Caki2 (cell line): ENCODE results near the gene WDR82. TPM values are rescaled to one million over a fixed set of nuclear protein-coding genes. Genes with fewer than 3 reads are reported as not detected.
A peak's percentile ranks its signal among the peaks of the same experiment; 100 is the strongest.

ENCODE experiments used
- DNase-seq: peaks from one replicate; pipeline ENCODE4 v3.0.0-alpha.2; 2015; ENCODE audit warnings: low read depth
- in situ Hi-C: cut with HindIII; loops from 2 replicates; pipeline ENCODE4 v1.10.0; 2016; ENCODE audit warnings: low sequenced_read_pairs, low pct_unique_long_range_greater_than_20kb, mixed read lengths
- total RNA-seq: library from RNA; depleted of rRNA; stranded (reverse); fragments of >200 nt; shearing (Covaris generic); gene quantifications from 2 replicates; pipeline ENCODE4 v1.2.3, GENCODE V29; 2014; ENCODE audit warnings: low replicate concordance

WDR82 gene
- total RNA-seq, 1 experiment from 2014 or later: 35.1 TPM

DNA sequence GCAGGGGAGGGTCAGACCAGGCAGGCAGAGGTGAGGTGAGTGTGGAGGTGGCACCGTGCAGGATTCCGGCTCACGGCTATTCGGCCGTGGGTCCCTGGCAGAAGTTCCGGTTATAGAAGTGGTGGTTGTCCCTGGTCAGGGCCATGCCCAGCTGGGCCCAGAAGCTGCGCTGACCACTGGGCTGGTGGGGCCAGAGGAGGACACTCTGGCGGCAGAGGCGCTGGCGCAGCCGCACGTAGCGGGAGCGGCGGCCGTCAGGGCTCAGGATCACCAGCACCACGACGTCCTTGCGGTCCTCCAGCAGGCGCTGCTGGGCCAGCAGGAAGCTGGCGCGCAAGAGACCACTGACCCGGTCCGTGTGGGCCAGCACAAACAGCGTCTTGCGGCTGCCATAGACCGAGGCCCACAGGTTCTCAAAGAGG lies 57.3 kb downstream of the WDR82 start:
- in situ Hi-C loops: no loop called here
- DNase-seq: no peak

DNA sequence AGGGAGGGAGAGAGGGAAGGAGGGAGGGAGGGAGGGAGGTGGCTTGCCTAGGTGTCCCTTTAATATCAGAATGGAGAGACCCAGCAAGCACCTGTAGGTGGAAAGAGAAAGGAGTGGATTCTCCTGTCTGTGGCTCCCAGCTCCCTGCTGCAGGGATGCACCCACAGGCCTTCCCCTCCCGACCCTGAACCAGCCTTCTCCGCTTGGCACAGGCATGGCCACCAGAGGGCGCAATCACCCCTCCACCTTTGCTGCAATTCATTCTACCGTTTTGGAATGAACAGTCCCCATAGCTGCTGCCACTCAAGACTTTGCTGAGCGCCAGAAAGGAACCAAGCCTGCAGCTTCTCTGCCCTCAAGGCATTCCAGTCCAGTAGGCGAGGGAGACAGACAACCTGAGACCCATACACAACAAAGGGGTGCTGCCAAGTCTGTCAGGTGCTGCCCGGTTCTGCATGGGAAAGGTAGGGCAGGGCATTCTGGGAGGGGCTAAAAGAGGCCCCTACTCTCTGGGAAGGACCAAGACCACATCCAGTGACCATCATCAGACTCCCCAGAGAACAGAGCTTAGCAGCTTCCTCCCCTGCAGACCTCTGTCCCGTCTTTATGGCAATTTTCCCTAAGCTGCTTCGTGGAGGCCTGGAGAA lies 57.9 kb downstream of the WDR82 start:
- in situ Hi-C loops: no loop called here
- DNase-seq: peak; percentile 56

DNA sequence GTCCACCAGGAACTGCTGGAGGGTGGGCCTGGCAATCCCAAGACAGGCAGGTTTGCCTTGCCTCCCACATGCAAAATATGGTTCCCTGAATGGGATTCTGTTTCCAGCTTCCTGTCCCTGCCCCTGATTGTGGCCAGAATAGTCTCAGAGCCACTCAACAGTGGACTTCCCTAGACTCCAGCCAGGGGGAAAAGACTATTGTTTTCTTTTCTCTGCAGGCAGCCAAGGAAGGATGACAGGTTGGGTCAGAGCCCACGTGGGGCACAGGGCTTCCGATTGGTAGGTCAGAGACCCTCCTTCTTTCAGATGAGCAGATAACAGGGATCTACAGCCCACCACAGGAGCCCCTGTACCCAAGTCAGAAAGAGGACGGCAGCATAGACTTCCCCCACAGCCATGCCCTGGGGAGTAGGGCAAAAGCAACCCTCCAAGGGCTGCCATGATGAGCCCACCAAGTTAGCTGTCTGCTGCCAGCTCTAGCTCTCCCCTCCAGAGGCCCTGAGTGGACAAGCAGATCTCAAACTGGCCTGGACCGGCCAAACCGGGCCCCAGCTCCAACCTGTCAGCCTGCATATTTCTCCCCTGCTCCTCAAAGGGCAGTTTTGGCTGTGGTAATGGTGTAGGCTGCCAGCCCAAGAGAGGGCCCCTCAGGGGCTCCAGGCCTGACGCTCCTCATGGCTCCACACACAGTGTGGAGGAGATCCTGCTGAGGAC lies 59.4 kb downstream of the WDR82 start:
- in situ Hi-C loops: no loop called here
- DNase-seq: no peak

DNA sequence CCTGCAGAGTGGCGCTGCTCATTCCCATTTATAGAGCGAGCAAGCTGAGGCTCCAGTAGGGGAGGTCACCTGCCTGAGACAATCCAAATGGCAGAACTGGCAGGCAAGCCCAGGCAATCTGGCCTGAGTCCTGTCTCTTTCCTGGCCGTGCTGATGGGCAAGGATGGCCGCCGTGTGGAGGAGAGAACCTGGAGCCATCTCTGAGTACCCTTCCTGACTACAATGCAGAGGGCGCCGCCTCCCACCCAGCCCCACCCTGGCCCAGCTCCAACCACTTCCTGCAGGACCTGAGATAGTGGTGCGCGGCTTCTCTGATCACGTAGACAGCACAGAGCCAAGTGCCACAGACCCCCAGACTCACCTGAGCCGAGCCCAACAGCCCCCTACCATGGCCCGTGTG lies 60.0 kb downstream of the WDR82 start:
- in situ Hi-C loops: no loop called here
- no peak for DNase-seq

DNA sequence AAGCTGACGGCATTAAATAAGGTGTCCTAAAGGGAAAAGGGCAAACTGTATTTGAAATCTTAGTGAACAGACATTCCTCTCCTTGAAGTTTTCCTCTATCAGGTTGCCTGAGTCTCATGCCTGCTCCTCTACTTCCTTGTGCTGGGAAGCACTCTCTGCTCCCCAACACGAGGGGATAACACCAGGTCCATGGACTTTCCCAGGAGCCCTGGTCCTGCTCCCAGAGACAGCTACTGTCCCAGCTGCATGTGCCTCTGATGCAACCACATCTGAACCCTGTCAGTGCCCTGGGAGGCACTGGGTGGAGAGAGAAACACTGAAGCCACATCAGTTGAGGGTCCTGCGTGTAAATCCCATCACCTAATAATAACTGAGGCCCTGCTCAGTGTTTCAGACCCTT lies 60.4 kb downstream of the WDR82 start:
- in situ Hi-C loops: no loop called here
- no peak for DNase-seq

DNA sequence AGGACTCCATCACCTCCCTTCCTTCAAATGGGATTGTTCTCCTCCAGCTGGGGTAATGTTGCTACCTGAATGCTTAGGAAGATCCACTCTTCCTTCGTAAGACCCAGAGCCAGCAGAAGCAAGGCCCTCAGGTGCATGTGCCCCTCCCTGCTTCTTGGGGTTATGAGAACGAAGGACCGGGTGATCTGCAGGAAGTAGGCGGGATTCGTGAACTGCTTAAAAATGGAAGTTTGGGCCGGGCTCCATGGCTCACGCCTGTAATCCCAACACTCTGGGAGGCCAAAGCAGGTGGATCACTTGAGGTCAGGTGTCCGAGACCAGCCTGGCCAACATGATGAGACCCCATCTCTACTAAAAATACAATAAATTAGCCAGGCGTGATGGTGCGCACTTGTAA lies 61.0 kb downstream of the WDR82 start:
- no peak for DNase-seq
- in situ Hi-C loops: no loop called here

DNA sequence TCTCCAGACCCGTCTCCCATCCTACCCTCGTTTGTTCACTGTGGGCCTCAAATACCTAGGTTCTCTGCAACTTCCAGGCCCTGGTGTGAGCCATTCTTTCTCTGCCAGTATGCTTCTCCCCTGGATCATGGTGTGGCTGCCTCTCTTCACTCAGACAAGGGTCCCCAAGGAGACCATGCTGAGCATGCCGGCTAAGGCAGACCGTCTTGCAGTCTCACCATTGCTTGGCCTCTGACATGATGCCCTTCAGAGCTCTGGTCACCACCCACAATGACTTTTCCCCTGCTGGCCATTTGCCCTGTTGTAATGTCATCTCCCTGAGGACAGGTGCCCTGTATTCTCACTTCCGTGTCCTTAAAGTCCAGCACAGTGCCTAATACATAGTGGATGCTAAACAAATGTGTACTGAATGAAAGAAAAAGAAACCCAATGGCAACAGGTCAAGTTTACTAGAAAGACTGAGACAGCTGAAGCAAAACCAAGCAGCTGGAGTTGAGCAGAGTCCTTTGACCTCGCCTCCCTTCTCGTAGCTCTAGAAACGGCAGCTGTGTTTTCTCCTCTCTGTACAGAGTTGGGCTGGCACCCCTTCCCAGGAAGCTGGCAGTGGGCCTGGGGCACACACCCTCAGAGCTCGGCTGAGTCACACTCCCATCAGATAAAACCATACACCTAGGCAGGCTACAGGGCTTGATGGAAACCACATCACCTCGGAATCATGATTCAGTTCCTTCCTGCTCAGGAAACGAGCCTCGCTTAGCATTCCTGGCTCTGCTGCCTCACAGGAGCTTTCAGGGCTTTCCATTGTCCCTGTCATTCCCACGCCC lies 61.7 kb downstream of the WDR82 start:
- in situ Hi-C loops: no loop called here
- DNase-seq: peak; percentile 45

DNA sequence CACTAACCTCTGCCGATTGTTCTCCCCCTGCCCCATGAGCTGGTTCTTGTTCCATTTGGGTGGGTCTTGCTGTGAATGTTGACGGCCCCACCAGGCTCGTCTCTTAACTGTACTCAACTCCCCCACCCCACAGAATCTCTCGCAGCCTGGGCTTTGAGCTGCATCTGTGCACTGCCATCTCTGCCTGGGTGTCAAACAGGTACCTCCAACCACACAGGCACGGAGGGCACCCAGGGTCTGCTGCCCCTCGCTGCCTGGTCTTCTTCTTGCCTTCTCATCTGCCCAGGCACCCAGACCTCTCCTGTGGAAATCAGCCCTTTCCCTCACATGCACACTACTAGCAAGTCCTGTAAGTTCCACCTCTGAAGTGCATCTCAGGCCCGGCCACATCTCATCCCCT lies 63.1 kb downstream of the WDR82 start:
- in situ Hi-C loops: no loop called here
- no peak for DNase-seq

DNA sequence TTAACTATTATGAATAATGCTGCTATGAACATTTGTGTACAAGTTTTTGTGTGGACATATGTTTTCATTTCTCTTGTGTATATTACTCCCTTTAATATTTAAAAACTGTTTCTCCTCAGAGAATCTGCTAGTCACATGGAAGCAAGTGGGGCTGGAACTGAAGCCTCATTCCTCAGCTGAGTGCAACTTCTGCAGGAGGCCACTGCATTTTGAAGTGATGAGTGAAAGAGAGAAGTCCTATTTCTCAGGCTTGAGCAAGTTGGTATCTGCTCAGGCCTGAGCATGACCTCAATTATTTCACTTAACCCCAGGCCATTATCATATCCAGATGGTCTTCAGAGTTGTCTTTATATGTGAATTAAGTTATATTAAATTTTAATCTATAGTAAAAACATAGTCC lies 64.5 kb downstream of the WDR82 start:
- in situ Hi-C loops: no loop called here
- DNase-seq: no peak

DNA sequence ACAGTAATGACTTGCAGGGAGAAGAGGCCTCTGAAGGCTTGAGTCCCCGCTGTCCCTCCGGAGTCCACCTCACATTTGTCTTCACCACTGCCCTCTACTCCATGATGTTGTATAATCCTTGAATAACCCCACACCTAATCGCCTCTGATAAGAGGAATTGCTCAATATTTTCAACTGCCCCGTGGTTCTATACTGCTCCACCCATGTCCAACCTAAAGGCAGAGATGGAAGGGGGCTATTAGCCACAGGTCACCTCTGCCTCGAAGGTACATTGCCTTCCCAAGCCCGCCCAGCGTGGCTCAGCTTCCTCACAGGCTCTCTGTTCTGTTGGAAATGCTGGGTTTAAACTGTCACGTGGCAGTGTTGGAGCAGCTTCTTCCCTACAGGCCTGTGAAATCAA lies 65.4 kb downstream of the WDR82 start:
- in situ Hi-C loops: no loop called here

DNA sequence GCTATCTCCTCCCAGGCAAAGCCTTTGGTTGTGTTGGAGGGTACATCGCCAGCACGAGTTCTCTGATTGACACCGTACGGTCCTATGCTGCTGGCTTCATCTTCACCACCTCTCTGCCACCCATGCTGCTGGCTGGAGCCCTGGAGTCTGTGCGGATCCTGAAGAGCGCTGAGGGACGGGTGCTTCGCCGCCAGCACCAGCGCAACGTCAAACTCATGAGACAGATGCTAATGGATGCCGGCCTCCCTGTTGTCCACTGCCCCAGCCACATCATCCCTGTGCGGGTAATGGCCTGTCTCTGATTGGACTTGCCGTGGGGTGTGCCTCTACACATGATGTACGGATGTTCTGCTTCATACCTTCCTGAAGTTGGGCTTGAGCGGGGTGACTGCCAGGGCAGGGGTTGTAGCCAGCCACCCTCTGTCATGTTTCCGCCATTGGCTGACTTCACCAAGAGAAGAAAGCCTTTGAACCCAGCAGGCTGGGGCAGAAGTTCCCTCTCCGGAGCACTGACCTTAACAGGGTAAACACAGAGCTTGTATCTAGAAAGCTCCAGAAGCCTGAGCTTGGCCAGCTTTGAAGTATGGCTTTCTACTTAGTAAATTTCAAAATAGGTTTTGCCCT lies 67.1 kb downstream of the WDR82 start:
- in situ Hi-C loops: no loop called here
- DNase-seq: no peak

More for the DNA sequence above, 65.4 kb downstream of the WDR82 start:
- no peak for DNase-seq

DNA sequence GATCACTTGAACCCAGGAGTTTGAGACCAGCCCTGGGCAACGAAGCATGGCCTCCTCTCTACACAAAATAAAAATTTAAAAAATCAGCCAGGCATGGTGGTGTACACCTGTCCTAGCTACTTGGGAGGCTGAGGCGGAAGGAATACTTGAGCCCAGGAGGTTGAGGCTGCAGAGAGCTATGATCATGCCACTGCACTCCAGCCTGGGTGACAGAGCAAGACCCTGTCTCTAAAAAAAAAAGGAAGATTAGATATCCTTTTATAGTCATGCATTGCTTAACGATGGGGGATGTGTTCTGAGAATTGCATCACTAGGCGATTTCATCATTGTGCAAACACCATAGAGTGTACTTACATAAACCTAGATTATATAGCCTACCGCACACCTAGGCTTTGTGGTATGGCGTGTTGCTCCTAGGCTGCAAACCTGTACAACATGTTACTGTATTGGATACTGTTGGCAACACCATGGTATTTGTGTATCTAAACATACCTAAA lies 67.9 kb downstream of the WDR82 start:
- in situ Hi-C loops: no loop called here
- DNase-seq: no peak

DNA sequence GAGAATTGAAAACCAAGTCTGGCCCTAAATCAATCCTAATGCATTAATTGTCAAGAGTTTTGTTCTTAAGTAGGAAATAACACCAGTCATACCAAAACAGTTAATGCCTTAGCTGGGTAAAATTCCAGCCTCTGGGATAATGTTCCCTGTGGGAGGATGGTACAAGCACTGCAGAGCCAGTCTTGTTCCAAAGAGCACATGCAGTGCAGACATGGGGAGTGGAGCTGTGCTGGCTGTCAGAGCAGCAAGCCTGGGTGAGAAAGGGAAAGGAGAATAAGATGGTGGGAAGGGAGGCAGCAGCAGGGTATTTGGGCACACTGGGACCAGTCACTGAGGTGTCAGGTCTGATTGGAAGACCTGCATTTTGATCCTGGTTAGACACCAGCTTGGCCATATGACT lies 68.4 kb downstream of the WDR82 start:
- in situ Hi-C loops: no loop called here
- DNase-seq: no peak

DNA sequence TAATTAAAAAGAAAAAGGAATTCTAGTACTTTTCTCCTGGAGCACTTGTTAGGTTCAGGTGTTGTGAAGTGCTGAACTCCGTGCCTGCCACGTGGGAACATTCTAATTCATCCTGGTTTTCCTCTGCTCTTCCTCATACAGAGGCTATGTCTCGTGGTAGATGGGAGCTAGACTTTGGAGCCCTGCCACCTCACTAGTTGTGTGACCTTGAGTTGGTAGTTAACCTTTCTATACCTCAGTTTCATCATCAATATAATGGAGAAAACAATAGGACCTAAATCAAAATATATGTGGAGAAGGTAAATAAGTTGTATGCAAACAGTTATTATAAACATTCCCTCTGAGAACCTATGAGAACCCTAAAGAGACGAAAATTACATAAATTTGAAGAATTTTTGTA lies 69.9 kb downstream of the WDR82 start:
- no peak for DNase-seq
- in situ Hi-C loops: no loop called here

DNA sequence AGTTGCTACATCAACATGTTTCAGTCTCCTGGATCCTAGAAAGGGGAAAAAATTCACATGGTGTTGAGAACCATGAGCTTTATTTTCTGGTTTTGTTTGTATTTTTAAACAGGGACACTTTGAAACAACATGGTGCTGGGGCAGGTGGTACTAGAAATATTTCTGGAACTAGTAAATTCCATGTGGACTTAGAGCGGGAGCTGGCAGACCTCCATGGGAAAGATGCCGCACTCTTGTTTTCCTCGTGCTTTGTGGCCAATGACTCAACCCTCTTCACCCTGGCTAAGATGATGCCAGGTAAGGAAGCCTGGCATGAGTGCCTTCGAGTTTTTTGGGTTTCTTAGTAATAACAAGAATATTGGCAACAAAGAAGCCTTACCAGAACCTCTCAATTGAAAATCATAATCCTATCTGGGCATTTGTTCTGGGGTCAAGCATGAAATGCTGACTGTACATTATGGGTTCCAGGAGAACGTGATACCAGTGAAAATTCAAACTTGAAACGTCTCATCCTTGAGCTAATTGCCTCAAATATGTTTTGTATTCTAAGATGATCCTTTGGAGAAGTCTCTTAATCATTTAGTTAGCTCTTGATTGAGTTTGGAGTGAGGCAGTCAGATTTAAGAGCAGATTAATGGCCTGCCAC lies 72.6 kb downstream of the WDR82 start:
- in situ Hi-C loops: no loop called here
- DNase-seq: no peak
